Measurements from ENCODE around the gene EMP2. TPM values are rescaled to one million over a fixed set of nuclear protein-coding genes. Genes with fewer than 3 reads are reported as not detected.

The EMP2 gene
- total and polyA plus RNA-seq, 9 donors: 50.4 to 74.8 (median 63.9) TPM

- H3K9me3 ChIP-seq (replicated peaks; ENCODE audit: control insufficient read depth, low read depth, low read length): no peaks in the 10 kb centered on the region
- H3K27me3 ChIP-seq (ENCODE audit: control insufficient read depth, insufficient read depth, low read length): no peaks in the 10 kb centered on the region
- no peak for DNase-seq
- no peaks in the 10 kb centered on the region for H3K4me1 ChIP-seq (ENCODE audit: control insufficient read depth, insufficient read depth, low read length)
- H3K36me3 ChIP-seq (ENCODE audit: control insufficient read depth, insufficient read depth, low read length): peaks cover 60% of the 10 kb centered on the region
- H3K4me3 ChIP-seq (ENCODE audit: low read length): no peak overlapping the region
- no peak overlapping the region for H3K27ac ChIP-seq (ENCODE audit: low read length)
- WGBS (ENCODE audit: insufficient coverage): 50% methylated on average over 1 of the region's 1 CpG
Observed at GRCh38 chr16:10529895-10530669, 50.3 kb downstream of the EMP2 start.

GRCh38 chr16:10528635-10529034 is 51.8 kb downstream of the EMP2 start:
- H3K9me3 ChIP-seq (replicated peaks; ENCODE audit: control insufficient read depth, low read depth, low read length): no peaks in the 10 kb centered on the region
- peaks cover 65% of the 10 kb centered on the region for H3K36me3 ChIP-seq (ENCODE audit: control insufficient read depth, insufficient read depth, low read length)
- no peaks in the 10 kb centered on the region for H3K4me1 ChIP-seq (ENCODE audit: control insufficient read depth, insufficient read depth, low read length)
- H3K4me3 ChIP-seq (ENCODE audit: low read length): no peak overlapping the region
- WGBS (ENCODE audit: insufficient coverage): 100% methylated on average over 1 of the region's 8 CpGs
- no peaks in the 10 kb centered on the region for H3K27me3 ChIP-seq (ENCODE audit: control insufficient read depth, insufficient read depth, low read length)
- no peak overlapping the region for H3K27ac ChIP-seq (ENCODE audit: low read length)
- no peak for DNase-seq

GRCh38 chr16:10526962-10527361 is 53.4 kb downstream of the EMP2 start:
- Histone ChIP-seq H3K4me1 (ENCODE audit: control insufficient read depth, insufficient read depth, low read length) (no peaks in the 10 kb centered on the region), H3K27me3 (ENCODE audit: control insufficient read depth, insufficient read depth, low read length) (no peaks in the 10 kb centered on the region), H3K27ac (ENCODE audit: low read length) (no peak overlapping the region), H3K36me3 (ENCODE audit: control insufficient read depth, insufficient read depth, low read length) (peaks cover 60% of the 10 kb centered on the region), H3K4me3 (ENCODE audit: low read length) (no peak overlapping the region), H3K9me3 (replicated peaks; ENCODE audit: control insufficient read depth, low read depth, low read length) (no peaks in the 10 kb centered on the region)
- no peak for DNase-seq
- WGBS (ENCODE audit: insufficient coverage): no CpG with 5 or more reads among the region's 7 CpGs

GRCh38 chr16:10525214-10525825 is 55.1 kb downstream of the EMP2 start:
- H3K27me3 ChIP-seq (ENCODE audit: control insufficient read depth, insufficient read depth, low read length): no peaks in the 10 kb centered on the region
- 95% methylated on average over 3 of the region's 6 CpGs for WGBS (ENCODE audit: insufficient coverage)
- H3K27ac ChIP-seq (ENCODE audit: low read length): no peak overlapping the region
- H3K36me3 ChIP-seq (ENCODE audit: control insufficient read depth, insufficient read depth, low read length): peaks cover 53% of the 10 kb centered on the region
- no peaks in the 10 kb centered on the region for H3K9me3 ChIP-seq (replicated peaks; ENCODE audit: control insufficient read depth, low read depth, low read length)
- DNase-seq: no peak
- no peaks in the 10 kb centered on the region for H3K4me1 ChIP-seq (ENCODE audit: control insufficient read depth, insufficient read depth, low read length)
- H3K4me3 ChIP-seq (ENCODE audit: low read length): no peak overlapping the region

GRCh38 chr16:10522966-10523365 is 57.4 kb downstream of the EMP2 start:
- 80% methylated on average over 1 of the region's 2 CpGs for WGBS (ENCODE audit: insufficient coverage)
- Histone ChIP-seq H3K9me3 (replicated peaks; ENCODE audit: control insufficient read depth, low read depth, low read length) (no peaks in the 10 kb centered on the region), H3K27me3 (ENCODE audit: control insufficient read depth, insufficient read depth, low read length) (no peaks in the 10 kb centered on the region), H3K4me3 (ENCODE audit: low read length) (no peak overlapping the region), H3K27ac (ENCODE audit: low read length) (no peak overlapping the region), H3K4me1 (ENCODE audit: control insufficient read depth, insufficient read depth, low read length) (no peaks in the 10 kb centered on the region), H3K36me3 (ENCODE audit: control insufficient read depth, insufficient read depth, low read length) (peaks cover 40% of the 10 kb centered on the region)
- DNase-seq: no peak

DNA sequence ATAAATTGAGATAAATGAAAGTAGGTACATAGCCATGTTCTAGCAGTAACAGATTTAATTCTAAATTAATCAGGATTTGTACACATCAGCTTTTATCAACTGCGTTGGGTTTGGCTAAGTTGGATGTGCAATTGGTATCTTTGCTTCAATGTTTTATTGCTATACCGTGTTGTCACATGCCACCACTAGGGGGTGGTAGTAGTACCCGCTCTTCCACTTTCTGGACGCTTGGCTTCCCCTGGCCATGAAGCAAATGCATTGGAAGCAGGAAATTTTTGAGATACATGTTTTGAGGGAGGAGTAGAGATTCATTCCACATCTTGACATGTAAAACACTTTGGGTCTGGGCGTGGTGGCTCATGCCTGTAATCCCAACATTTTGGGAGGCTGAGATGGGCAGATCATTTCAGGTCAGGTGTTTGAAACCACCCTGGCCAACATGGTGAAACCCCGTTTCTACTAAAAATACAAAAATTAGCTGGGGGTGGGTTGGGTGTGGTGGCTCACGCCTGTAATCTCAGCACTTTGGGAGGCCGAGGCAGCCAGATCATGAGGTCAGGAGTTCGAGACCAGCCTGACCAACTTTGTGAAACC is 58.6 kb downstream of the EMP2 start:
- DNase-seq: peak; percentile 79
- Histone ChIP-seq H3K9me3 (replicated peaks; ENCODE audit: control insufficient read depth, low read depth, low read length) (no peaks in the 10 kb centered on the region), H3K27me3 (ENCODE audit: control insufficient read depth, insufficient read depth, low read length) (no peaks in the 10 kb centered on the region), H3K27ac (ENCODE audit: low read length) (no peak overlapping the region), H3K36me3 (ENCODE audit: control insufficient read depth, insufficient read depth, low read length) (peaks cover 31% of the 10 kb centered on the region), H3K4me3 (ENCODE audit: low read length) (no peak overlapping the region), H3K4me1 (ENCODE audit: control insufficient read depth, insufficient read depth, low read length) (no peaks in the 10 kb centered on the region)
- 0% methylated on average over 2 of the region's 9 CpGs for WGBS (ENCODE audit: insufficient coverage)

- WGBS (ENCODE audit: insufficient coverage): 78% methylated on average over 1 of the region's 7 CpGs
- no peak for DNase-seq
- Histone ChIP-seq H3K27me3 (ENCODE audit: control insufficient read depth, insufficient read depth, low read length) (no peaks in the 10 kb centered on the region), H3K36me3 (ENCODE audit: control insufficient read depth, insufficient read depth, low read length) (peaks cover 24% of the 10 kb centered on the region), H3K4me3 (ENCODE audit: low read length) (no peak overlapping the region), H3K9me3 (replicated peaks; ENCODE audit: control insufficient read depth, low read depth, low read length) (no peaks in the 10 kb centered on the region), H3K4me1 (ENCODE audit: control insufficient read depth, insufficient read depth, low read length) (no peaks in the 10 kb centered on the region), H3K27ac (ENCODE audit: low read length) (no peak overlapping the region)
Observed at GRCh38 chr16:10520869-10521578, 59.4 kb downstream of the EMP2 start.

DNA sequence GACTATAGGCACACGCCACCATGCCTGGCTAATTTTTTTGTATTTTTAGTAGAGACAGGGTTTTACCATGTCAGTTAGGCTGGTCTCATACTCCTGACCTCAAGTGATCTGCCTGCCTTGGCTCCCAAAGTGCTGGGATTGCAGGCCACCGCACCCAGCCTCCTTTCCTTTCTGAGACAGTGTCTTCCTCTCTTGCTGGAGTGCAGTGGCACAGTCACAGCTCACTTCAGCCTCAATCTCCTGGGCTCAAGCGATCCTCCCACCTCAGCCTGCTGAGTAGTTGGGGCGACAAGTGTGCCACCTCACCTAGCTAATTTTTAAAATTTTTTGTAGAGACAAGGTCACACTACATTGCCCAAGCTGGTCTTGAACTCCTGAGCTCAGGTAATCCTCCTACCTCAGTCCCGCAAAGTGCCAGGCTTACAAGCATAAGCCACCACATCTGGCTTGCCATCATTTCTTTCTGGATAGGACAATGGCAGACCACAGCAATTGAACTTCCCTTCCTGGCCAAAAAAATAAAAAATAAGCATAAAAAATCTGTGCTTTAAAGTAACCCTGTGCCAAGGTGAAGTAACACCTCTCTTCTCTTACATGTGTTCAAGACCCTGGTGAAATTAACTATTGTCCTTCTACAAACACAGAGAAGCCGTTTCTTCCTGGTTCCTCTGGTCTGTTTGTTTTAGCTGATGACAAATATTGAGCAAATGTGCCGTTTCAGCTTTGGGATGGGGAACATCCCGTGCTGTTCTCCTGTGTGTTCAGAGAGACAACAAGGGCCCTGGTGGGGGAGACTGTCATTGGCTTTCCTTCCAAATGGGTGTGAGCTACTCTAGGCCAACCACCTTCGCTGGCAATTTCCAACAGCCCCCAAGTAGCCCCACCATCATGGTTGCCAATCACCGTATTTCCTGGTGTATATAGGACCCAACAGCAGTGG is 60.2 kb downstream of the EMP2 start:
- WGBS (ENCODE audit: insufficient coverage): 77% methylated on average over 5 of the region's 10 CpGs
- Histone ChIP-seq H3K4me1 (ENCODE audit: control insufficient read depth, insufficient read depth, low read length) (no peaks in the 10 kb centered on the region), H3K9me3 (replicated peaks; ENCODE audit: control insufficient read depth, low read depth, low read length) (no peaks in the 10 kb centered on the region), H3K27ac (ENCODE audit: low read length) (no peak overlapping the region), H3K36me3 (ENCODE audit: control insufficient read depth, insufficient read depth, low read length) (peaks cover 19% of the 10 kb centered on the region), H3K4me3 (ENCODE audit: low read length) (no peak overlapping the region), H3K27me3 (ENCODE audit: control insufficient read depth, insufficient read depth, low read length) (no peaks in the 10 kb centered on the region)
- no peak for DNase-seq

GRCh38 chr16:10519297-10519696 is 61.1 kb downstream of the EMP2 start:
- Histone ChIP-seq H3K27ac (ENCODE audit: low read length) (no peak overlapping the region), H3K4me3 (ENCODE audit: low read length) (no peak overlapping the region), H3K36me3 (ENCODE audit: control insufficient read depth, insufficient read depth, low read length) (peaks cover 16% of the 10 kb centered on the region), H3K27me3 (ENCODE audit: control insufficient read depth, insufficient read depth, low read length) (no peaks in the 10 kb centered on the region), H3K9me3 (replicated peaks; ENCODE audit: control insufficient read depth, low read depth, low read length) (no peaks in the 10 kb centered on the region), H3K4me1 (ENCODE audit: control insufficient read depth, insufficient read depth, low read length) (no peaks in the 10 kb centered on the region)
- DNase-seq: no peak
- no CpG with 5 or more reads among the region's 1 CpG for WGBS (ENCODE audit: insufficient coverage)
